Mammary epithelial cell (primary cell): Measurements from ENCODE around the gene PPFIBP1.

Experiments
- CTCF ChIP-seq, 2 donors: IDR thresholded peaks in 1 of 2; conservative IDR thresholded peaks in 1 of 2; 2 replicates each; pipeline ENCODE4 v1.5.1; 2011 to 2012; ENCODE audit warnings: inconsistent platforms in 2 of 2, low read length in 2 of 2, mild to moderate bottlenecking in 2 of 2, control low read depth in 1 of 2, low read depth in 1 of 2; ENCODE audit not compliant: insufficient read depth in 1 of 2; ENCODE audit errors: extremely low read depth in 1 of 2
- EZH2 ChIP-seq: IDR thresholded peaks from 2 replicates; pipeline ENCODE4 v1.6.1; 2012; ENCODE audit warnings: low read length, inconsistent platforms, borderline replicate concordance

GRCh38 chr12:27693403-27693802, 169.4 kb downstream of the PPFIBP1 start:
- TF ChIP-seq EZH2 (no peak), CTCF (conservative IDR thresholded peaks at IDR 0.05 in 1 of 2, IDR thresholded peaks at IDR 0.05 in 1 of 2; ENCODE audit: extremely low read depth in 1 of 2, insufficient read depth in 1 of 2, low read depth in 1 of 2, low read length in 2 of 2) (no peak)
